HG03103 (cell line): ENCODE results near the gene LPP.
A peak's percentile ranks its signal among the peaks of the same experiment; 100 is the strongest.

ENCODE experiments used
- ATAC-seq: cut with Tn5 transposase; IDR thresholded peaks from one replicate; pipeline ENCODE4 v1.9.1; 2021; ENCODE audit warnings: low read depth; ENCODE audit not compliant: unreplicated experiment

Gene LPP

DNA sequence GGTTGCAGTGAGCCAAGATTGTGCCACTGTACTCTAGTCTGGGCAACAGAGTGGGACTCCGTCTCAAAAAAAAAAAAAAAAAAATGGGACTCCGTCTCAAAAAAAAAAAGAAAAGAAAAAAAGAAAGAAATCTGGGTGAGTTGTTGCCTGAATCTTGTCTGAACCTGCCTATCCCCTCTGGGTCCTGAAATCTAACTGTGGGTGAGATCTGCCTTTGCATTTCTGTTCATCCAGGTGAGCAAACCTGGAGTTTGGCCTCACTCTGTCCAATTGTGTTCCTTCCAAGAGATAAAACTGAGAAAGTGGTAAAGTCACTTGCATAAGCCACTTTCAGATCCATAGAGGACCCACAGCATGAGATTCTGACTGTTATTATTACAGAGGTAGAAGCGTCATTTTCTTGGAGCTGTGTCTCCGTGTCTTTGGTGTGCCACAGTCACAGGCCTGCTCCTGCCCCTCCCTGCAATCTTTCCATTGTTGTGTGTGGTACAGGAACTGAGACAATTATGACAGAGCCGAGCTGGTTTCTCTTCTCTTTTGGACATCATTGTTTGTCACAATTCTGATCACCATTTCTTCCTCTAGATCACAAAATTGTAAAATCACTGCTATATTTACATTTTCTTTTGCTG is 235.9 kb downstream of the LPP start:
- peak; percentile 98 for ATAC-seq

DNA sequence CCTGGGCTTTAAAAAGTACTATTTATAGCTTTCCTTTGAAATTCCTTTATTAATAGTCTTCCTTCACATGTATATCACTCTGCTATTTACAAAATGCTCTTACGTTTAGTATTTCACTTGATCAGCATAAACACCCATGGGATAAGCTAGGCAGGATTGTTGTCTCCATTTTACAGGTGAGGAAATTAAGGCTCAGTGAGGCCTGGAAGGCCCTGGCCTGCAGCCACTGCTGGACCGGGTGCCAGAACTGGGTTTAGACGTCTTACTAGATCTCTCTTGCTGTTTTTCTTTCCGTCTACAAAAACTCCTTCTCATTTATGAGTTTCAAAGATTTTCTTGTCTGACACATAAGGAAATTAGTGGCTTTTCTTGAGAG is 236.4 kb downstream of the LPP start:
- peak; percentile 9 for ATAC-seq

DNA sequence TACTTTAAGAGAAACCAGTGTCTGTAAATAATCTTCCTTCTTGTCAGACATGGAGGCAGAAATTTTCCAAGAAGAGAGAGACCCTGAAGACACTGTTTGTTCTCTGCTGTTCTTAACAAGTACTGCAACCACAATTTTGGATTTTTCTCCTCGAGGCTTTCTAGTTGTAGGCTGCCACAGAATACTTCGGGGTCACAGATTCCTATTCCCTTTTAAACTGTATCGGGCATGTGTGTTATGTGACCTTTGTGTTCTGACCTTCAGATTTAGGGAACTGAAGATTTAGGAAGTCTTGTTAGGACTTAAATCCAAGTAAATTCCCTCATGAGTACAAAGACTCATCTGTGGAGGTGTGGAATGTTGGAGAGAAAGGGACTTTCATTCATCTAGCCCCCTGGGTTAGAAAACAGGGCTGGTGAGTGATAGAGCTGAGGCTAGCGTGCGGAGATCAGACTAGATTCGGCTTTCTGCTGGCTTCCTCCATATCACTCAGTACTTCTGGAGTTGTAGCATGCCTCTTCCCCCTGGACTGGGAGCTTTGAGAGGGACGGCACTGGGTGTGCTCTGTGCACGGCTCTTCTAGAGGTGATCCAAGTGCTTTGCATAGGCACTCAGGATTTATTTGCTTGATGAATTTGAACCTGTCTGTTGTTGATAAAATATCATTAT is 237.0 kb downstream of the LPP start:
- no peak for ATAC-seq

DNA sequence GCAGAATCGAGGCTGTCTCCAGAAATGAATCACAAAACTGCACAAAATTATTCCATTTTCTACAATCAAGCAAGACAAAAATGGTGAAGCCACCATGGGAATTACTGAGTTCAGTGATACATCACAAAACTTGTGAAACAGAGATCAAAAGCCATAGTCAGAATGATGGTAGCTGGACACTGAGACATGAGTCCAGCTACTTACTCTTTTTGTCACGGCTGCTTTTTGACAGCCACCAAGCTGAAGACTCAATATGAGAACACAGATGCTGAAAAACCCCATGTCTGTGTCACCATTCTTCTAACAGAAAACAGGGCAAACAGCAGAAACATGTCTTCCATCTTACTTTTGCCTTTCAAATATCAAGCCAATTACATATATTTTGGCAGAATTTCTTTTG is 237.6 kb downstream of the LPP start:
- ATAC-seq, result no peak

DNA sequence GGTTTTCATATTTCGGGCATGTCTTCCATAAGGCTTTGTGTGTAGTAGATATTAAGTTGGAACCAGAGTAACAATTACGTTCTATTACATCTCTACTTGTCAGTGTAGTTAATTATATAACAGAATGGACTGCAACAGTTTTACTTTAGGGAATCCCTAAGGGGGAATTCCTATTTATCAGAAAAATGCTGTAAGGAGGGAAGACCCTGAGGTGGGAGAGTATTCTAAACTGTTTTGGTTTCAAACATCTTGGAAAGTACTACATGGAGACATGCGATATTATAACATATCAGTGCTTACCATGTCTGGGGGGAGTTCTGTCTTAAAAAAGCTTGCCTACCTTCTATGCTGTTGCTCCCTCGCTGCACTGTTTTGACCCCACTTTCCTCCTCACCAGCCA is 238.1 kb downstream of the LPP start:
- ATAC-seq, result no peak

DNA sequence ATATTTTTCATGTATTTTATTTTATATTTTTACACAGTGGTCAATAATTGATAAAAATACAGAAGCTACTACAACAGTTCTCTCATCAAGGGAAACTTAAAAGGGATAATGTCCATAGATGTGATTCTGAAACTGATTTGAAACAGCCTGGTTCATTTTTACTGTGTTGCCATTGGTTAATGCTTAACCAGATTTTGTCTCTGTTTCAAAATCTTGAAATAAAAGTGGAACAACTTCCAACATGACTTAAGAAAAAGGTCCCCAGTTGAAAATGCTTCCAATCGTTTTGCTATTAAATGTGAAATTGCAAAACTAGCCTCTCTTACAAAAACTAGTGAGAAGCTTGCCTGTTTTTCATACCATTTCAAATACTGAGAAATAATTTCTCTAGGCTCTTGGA is 240.7 kb downstream of the LPP start:
- ATAC-seq, result no peak

DNA sequence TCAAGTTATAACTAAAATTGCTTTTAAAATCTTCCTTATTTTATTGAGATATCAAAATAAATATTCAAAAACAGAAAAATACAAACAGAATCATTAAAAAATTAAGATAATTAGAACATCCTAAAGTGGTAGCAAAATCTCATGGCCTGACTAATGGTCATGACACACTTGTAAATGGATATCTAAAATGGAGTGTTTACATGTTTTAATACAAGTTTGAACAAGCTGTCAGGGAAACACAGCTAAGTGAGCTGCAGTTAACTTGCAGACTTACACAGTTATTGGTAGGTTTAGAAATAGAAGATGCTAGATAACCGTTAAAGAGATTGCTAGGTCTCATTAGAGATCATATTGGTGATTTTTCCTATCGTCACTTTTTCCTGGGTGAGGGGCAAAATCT is 242.3 kb downstream of the LPP start:
- no peak for ATAC-seq

DNA sequence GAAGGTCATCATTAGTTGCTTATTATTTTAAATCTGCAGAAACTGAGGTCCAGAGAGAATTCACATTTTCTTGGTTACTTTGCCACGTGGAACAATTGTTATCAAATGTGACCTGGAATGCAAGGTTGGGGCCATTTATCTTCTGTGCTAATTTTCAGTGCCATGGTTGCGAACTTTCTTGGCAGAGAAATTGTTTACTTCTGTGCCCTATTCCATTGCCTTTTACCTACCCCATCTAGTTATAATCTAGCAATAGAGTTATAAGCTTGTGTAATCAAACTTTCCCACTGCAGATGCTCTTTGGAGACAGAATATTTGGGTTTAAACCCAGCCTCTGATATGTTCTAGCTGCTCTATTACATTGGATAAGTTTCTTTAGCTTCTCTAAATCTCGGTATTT is 242.9 kb downstream of the LPP start:
- ATAC-seq, result no peak

DNA sequence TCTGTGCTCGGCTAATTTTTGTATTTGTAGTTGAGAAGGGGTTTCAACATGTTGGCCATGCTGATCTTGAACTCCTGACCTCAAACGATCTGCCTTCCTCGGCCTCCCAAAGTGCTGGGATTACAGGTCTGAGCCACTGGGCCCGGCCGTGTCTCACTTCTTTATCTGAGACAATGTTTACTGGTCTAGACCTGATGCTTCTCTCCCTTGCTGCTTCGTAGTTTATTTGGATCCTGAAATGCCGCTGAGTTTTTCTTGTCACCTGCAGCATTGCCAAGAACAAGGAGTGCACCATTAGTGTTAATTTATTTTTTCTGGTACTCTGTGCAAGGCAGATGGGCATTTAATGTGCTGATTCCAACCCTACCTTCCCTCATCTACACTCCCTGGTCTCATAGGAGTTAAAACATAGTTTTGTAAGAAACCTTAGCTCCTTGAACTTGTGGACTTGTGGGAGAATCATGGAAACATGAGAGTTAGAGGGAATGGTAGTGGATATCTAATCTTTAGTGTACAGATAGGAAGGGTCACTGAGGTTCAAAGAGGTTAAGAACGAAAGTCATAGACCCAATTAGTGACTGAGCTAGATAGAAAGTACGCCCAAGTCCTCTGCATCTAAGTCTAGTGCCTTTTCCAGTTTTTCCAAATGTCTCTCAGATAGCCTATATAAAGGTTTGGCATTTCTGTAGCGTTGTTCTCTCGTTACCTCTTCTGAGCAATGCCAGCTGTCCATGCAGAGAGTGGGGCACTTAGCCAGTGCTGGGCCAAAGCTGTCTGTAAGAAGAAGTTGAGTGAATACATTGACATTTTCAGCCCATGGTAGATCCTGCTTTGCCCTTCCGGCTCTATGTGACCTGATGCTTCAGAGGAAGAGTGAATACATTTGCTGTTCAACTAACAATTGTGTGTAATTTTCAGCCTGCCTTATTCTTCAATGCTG is 244.1 kb downstream of the LPP start:
- no peak for ATAC-seq

DNA sequence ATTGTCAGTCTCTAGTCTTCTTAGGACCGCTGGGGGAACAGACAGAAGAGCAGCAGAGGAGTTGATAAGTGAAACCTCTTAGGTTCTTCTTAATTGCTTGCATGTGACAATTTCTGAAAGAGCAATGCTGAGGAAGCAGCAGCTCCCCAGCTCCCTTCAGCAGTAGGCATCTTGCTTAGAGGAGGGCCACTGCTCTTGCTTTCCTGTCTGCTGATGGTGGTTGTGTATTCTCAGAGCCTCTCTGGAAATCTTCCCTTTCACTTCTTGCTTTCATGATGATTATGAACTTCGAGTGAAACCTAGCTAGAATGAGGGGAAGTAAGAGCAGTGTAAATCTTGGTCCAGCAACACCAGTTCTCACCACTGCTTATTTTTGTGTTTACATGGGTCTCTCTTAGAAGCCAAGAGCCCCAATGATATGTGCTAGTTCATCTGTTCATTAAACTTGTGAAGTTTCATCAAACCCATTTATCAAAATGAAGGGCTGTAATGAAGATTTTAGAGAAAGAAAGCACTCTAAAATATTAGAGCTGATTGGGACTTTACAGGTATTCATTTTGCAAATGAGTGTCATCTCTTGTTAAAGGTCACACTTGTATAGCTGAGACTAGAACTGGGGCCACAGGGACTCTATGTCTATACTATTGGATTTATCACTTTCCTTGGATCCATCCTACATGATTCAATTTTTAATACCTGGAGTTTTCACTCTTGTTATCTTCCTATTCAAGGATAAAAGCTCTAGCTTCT is 246.7 kb downstream of the LPP start:
- ATAC-seq, result peak; percentile 96

DNA sequence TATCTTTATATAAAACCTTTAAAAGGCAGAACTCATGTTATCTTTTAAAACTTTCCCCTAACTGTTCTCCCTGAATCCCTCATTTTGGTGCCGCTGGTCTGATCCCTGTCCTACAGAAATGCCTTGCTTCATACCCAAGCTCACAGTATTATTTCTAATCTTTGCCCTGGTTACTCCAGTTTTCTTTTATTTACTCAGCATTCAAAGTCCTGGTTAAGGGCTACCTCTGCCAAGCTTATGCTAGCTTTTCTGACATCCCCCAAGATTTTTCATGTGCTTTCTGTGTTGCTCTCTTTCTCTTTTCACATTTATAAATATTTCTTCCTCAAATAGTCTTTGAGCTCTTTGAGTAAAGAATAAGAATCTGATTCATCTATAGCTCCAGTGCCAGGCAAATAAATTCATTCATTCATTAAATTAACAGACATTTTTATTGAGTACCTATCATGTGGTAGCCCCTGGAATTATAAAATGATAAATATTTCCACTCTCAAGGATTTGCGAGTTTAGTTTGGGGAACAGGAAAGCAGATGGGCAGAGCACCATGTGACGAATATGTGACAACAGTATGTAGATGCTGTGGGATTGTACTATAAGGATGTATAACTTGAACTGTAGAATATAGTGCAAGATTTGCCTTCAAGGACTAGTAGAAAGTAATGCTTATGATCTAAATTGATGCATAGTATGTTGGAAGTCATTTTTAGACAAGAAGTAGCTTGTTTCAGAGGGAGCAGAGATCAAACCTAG is 247.5 kb downstream of the LPP start:
- ATAC-seq, result no peak

DNA sequence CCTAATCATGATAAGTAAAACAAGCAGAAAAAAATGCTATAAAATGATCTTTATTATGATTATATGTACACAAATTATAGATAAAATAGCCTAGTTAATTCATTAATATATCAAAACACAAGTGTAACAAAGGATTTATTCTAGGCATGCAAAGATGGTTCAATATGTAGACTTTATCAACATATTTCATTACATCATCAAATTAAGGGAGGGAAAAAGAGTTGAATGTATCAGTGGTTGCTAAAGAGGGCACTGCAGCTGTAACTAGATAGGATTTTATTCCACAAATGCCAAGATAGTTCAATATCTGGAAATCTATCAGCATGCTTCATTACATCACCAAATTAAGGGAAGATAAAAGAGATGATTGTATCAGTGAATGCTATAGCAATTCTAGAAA is 248.3 kb downstream of the LPP start:
- ATAC-seq, result no peak

DNA sequence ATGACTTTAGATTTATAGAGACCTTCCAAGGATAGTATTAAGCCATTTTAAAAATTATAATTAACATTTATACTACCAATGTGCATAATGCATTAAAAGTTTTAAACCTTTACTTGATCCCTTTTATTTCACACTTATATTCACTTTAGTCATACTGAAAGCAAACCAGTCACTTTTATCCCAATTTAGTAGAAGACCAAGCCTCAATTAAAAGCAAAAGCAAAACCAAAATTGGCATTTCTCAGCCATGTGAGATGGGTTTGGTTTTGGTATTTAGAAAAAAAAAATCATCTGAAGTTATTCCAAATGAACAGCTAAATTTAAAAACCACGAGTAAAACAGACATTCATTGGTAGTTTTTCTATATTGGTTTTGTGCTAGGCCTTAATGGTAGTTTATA is 249.4 kb downstream of the LPP start:
- no peak for ATAC-seq

DNA sequence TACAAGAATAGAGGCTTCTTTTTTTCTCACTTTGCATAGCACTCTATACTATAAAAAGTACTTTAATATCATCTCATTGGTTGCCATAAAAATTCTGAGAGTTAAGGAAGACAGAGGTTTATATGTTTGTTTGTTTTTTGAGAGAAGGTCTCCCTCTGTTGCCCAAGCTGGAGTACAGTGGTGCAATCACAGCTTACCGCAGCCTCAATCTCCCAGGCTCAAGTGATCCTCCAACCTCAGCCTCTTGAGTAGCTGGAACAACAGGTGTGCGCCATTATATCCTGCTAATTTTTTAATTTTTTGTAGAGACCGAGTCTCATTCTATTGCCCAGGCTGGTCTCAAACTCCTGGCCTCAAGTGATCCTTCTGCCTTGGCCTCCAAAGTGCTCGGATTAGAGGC is 250.2 kb downstream of the LPP start:
- no peak for ATAC-seq

DNA sequence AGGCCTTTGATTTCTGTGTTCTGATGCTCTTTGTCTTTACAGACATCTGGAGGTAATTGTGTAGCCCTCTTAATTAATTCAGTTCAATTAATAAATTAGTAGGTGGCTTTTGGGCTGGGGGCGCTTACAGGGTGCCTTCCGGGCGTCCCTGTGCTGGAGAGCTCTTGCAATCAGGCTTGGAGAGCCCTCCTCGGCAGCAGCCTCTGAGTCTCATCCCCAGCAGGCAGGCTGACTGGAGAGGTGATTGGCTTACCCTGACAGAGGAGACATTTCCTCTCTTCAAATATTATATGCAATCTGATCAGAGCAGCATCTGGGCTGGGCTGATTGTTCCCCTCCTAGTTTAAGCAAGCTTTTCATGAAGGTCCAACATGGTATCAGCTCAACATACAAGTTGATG is 250.7 kb downstream of the LPP start:
- ATAC-seq, result no peak

DNA sequence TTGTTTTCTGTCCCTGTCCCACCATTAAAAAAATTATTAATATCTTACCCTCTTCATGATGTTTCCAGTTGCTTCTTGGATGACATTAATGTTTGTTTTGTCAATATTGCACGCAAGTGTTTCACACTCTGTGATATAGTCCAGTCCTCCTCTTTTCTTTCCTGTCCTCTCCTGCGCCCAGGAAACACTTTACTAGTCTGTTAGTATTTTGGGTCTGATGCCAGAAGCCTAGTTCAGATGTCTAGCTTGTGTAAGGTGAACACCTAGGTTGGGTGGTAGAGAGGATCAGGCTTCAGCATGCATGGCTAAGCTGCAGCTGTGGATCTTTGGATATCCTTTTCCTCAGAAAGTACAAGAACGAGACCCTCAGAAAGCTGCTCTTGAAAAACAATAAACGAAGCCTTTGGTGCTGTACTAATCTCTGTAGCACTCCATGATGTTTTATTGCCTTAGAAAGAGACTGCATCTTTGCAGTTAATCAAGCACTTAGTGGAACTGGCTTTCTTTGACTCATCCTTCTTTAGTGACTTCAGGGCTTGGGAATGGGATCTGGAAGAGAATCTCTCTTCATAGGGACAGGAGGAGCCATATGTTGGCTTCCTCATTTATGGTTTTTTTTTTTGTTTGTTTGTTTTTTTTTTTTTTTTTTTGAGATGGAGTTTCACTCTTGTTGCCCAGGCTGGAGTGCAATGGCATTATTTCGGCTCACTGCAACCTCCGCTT is 253.4 kb downstream of the LPP start:
- ATAC-seq, result no peak

DNA sequence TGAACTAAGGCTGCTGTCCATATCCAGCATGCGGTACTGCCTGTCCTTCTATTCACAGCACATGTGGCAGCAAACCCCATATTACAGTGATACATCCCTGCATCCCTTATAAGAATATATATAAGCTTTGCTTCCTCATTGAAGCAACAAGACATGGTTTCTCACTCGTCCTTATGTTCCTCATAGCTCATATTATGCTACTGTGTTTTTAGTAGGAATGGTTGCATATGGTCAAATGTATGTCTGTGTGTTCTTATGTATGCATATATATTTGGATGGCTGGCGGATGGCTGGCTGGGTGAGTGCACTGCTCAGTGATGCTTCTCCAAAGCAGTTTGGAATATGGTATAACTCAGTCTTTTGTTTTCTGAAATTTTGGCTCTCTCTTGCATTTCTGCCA is 254.9 kb downstream of the LPP start:
- ATAC-seq, result no peak

DNA sequence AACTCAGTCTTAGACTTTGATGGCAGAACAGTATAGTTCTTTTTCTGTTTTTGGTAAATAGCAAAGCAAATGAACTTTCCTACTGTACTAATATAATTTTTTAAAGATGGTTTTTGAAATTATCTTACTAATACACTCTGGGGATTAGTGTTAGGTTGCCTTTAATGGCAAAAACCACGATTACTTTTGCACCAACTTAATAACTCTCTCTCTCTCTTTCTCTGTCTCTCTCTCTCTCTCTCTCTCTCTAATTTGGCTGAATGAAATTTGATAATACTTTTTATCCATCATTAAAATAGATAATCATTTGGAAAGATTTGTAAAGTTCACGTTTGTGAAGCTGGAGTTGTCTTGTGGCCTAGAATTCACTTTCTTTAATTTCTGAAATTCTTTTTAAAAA is 257.8 kb downstream of the LPP start:
- ATAC-seq, result no peak

DNA sequence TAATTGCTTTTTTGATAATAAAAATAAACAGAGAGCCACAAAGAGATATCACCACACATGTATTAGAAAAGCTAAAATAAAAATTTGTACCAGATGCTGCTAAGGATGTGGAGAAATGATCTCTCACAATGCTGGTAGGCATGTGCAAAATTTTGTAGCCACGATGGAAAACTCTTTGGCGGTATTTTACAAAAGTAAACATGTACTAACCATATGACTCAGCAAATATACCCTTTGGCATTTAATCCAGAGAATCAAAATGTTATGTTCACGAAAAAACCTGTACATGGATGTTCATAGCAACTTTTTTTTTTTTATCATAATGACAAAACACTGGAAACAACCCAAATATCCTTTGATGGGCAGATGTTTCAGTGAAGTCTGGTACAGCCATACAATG is 261.2 kb downstream of the LPP start:
- no peak for ATAC-seq

DNA sequence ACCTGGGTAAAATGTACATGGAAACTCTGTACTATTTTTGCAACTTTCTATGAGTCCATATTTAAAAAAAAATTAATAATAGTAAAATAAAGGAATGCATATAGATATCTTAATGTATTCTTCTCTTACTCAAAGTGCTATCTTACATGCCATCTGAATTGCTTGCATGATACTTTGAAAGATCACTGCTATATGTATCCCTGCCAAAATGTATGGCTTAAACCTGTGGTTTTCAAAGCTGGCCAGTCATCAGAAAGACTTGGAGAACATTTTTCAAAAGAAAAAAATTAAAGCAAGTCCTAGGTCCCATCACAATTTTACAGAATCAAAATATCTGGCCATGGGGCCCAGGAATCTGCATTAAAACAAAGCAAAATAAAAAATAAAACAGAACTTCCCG is 262.1 kb downstream of the LPP start:
- no peak for ATAC-seq
